HG03378 (cell line): ENCODE results near the gene TIAM2.
A peak's percentile ranks its signal among the peaks of the same experiment; 100 is the strongest.
"Not testable (repeated sequence)": the region's sequence is repeated elsewhere in the genome, so short reads cannot be mapped to it uniquely, and the experiment has no call there.

Experiments
- ATAC-seq: cut with Tn5 transposase; IDR thresholded peaks from one replicate; pipeline ENCODE4 v1.9.1; 2021; ENCODE audit warnings: mild to moderate bottlenecking, moderate library complexity; ENCODE audit not compliant: unreplicated experiment

TIAM2 gene

DNA sequence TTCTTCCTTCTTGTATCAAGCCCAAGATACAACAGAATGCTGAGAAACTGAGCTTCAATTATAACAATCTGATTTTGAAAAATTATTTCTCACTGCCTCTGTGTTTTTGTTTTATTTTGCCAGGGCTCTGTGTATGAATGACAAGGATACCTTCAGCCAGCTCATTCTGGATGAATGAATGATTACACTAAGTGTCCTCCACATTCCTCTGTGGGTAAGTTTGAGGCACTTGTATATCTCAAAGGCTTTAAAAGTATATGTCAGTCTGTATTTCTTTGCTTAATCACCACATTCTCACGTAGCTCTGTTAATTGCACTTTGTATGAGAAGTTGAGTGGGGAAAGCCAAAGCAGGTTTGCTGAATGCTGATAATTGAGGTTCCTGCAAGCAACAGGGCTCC, 95.1 kb downstream of the TIAM2 start:
- no peak for ATAC-seq

DNA sequence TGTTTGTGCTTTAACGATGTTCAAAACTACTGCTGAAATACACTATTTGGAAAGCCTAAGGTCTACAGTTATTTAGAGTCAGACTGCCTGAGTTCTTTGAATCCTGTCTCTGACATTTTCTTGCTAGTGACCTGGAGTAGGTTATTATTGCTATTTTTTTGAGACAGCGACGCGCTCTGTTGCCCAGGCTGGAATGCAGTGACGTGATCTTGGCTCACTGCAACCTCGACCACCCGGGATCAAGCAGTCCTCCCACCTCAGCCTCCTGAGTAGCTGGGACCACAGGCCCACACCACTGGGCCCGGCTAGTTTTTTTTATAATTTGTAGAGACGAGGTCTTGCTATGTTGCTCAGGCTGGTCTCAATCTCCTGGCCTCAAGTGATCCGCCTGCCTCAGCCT, 96.6 kb downstream of the TIAM2 start:
- ATAC-seq = no peak

GRCh38 chr6:155093430-155093829, 98.3 kb downstream of the TIAM2 start:
- no peak for ATAC-seq

- no peak for ATAC-seq
These were observed 105.0 kb downstream of the TIAM2 start for GRCh38 chr6:155100087-155100486.

DNA sequence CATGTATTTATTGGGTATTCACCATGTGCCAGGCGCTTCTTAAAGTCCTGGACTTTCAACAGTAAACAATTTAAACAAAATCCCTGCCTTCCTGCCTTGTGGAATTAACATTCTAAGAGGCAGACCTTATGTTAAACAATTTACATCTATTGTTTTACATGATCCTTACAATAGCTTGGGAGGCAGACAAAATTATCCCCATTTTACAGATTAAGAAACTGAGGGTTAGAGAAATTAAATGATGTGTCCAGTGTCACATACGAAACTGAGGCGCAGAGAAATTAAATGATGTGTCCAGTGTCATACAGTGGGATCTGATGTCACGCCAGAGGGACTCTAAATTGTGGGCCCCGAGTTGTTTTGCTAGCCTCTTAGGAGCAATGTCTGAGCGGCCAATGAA, 105.5 kb downstream of the TIAM2 start:
- ATAC-seq = no peak

GRCh38 chr6:155103083-155103645, 108.0 kb downstream of the TIAM2 start:
- not testable (repeated sequence) for ATAC-seq

GRCh38 chr6:155103816-155104366, 108.8 kb downstream of the TIAM2 start:
- ATAC-seq = no peak

DNA sequence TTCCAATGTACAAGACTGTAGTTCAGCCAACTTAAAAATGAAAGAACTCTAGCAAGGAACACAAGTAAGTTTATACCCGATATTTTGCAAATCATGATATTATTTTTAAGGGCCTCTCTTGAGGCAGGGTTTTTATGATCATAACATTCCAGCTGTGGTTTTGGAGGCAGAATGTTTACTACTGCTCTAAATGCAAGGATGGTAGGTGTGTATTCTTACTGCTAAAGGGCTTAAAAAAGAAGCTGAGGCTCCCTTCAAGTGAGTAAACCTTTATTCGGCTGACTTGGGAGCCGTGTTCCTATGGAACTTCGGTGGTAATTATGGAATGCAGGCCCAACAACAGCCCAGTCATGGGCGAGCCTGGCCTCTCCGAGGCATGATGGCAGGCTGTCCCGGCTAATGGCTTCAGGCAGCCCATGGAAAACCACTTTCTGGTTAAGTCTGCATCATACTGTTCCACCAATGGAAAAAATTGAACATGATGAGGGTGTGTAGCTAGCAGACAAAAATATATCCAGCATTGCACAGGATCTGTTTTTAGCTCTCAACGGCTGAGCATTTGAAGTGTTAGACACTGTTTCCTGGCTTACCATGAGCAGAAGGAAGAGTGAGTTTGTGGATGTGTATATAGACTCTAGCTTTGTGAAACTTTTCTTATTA, 111.5 kb downstream of the TIAM2 start:
- no peak for ATAC-seq

DNA sequence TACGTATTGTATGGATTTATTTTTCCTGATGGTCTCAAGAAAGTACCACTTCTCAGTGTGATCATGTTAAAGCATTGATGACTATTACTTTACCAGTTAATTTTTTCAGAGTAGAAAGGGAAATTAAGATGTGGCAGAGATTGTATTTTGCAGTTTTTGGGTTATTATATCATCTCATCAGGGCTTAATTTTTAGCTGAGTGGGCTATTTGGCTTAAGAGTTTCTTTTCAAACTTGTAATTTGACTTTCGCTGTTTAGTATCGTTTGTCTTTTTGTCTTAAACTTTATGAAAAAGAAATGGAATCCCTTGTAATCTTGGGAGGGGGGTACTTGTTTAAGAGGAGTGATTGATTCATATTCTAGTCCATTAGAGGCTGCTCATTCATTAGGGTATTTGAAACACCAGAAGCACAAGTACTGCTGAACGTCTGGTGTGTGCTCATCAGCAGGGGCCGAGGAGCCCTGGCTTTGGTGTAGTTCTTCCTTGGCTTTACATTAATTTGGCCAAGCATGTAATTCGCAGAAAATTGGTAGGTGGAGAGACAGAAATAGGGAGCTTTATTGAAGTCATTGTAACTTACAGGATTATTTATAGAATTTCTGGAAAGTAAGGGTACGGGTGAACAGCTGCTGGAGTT, 112.4 kb downstream of the TIAM2 start:
- ATAC-seq = no peak

DNA sequence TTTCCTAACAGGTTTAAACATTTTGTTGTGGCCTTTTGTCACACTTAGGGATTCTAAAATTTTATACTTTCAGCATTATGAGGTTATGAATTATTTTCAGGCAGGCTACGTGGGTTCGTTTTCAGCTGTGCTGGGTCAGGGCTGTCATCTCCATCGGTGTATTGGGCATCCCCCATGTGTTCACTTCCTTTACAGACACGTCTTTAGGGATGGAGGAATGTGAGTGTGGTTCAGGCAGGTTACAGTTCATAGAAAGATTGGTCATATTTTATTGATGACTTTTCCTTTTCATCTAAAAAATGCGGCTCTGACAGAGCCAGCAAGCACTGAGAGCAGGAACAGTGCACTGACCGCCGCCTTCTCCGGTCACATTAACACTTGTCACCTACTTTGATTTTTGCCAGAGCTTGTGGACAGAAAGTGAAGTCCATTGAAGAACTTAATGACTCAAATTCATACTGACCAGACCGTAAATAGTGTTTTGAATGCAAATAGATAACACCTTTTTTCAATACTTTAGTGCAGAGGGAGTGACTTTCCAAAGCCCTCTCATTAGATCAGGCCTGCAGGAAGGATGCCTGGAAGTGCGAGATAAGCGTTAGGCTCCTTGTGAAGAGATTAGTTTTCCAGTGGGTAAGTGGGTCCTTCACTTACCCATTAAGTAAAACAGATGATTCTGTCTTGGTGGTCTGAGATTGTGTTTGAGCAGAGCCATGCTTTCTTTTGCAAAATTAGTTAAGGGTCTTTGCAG, 113.1 kb downstream of the TIAM2 start:
- ATAC-seq = no peak

- no peak for ATAC-seq
These were observed 115.6 kb downstream of the TIAM2 start for GRCh38 chr6:155110721-155111120.

- no peak for ATAC-seq
These were observed 117.6 kb downstream of the TIAM2 start for GRCh38 chr6:155112757-155113156.

GRCh38 chr6:155115893-155116570, 120.9 kb downstream of the TIAM2 start:
- peak; percentile 67 for ATAC-seq

GRCh38 chr6:155116571-155116910, 121.4 kb downstream of the TIAM2 start:
- ATAC-seq = no peak

DNA sequence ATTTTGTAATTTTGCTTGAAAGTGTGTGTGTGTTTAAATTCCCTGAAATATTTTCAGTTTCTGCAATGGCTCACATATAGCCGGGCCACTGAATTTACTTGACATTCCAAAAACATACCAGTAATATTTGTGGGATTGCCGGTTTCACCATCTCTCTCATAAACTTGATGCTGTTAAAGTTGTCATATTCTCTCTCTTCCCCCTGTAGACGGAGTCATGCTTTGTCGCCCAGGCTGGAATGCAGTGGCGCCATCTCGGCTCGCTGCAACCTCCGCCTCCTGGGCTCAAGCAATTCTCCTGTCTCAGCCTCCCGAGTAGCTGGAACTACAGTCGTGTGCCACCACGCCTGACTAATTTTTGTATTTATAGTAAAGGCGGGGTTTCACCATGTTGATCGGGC, 122.1 kb downstream of the TIAM2 start:
- no peak for ATAC-seq

DNA sequence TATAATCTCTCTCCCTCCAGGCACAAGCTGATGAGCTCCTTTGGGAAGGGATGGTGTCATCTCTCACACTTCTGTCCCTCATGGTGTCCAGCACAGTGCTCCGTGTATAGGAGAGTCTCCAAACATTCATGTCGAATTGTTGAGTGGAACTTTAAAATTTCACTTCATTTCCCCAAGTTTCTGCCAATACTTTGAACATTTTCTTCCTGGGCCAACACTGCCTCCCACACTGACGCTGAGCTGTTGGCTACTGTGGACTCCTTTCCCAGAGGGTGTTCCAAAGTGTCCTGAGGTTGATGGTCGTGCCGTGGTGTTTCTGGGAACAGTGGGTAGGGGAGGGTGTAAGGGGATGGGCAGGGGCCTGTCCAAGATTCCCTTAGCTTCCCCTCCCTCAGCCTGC, 122.7 kb downstream of the TIAM2 start:
- no peak for ATAC-seq

GRCh38 chr6:155119201-155119600, 124.1 kb downstream of the TIAM2 start:
- ATAC-seq = not testable (repeated sequence)

- no peak for ATAC-seq
These were observed 124.9 kb downstream of the TIAM2 start for GRCh38 chr6:155120034-155120433.

DNA sequence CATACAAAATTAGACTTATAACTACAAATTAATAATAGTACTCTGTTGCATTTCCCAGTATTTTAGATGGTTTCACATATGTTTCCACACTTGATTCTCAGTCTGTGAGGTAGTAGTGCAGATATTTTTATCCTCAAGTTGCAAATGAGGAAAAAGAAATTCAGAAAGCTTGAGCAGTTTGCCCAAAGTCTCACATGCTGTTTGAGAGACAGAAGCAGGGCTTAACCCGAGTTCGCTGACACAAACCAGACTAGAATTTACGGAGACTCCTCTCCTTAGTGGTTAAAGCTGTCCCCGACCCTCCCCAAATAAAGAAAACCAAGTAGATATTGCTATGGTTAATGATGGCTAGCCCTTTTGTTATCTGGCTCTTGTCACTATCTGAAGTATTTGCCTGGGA, 126.2 kb downstream of the TIAM2 start:
- no peak for ATAC-seq

- no peak for ATAC-seq
These were observed 126.6 kb downstream of the TIAM2 start for GRCh38 chr6:155121699-155122098.
